HG03469 (cell line): Measurements from ENCODE around the gene STARD9.
A peak's percentile ranks its signal among the peaks of the same experiment; 100 is the strongest.
"Not testable (repeated sequence)": the region's sequence is repeated elsewhere in the genome, so short reads cannot be mapped to it uniquely, and the experiment has no call there.

Experiments used
- ATAC-seq: cut with Tn5 transposase; IDR thresholded peaks from one replicate; pipeline ENCODE4 v1.9.1; 2021; ENCODE audit warnings: mild to moderate bottlenecking, moderate library complexity, moderate number of reproducible peaks; ENCODE audit not compliant: unreplicated experiment

Gene STARD9

DNA sequence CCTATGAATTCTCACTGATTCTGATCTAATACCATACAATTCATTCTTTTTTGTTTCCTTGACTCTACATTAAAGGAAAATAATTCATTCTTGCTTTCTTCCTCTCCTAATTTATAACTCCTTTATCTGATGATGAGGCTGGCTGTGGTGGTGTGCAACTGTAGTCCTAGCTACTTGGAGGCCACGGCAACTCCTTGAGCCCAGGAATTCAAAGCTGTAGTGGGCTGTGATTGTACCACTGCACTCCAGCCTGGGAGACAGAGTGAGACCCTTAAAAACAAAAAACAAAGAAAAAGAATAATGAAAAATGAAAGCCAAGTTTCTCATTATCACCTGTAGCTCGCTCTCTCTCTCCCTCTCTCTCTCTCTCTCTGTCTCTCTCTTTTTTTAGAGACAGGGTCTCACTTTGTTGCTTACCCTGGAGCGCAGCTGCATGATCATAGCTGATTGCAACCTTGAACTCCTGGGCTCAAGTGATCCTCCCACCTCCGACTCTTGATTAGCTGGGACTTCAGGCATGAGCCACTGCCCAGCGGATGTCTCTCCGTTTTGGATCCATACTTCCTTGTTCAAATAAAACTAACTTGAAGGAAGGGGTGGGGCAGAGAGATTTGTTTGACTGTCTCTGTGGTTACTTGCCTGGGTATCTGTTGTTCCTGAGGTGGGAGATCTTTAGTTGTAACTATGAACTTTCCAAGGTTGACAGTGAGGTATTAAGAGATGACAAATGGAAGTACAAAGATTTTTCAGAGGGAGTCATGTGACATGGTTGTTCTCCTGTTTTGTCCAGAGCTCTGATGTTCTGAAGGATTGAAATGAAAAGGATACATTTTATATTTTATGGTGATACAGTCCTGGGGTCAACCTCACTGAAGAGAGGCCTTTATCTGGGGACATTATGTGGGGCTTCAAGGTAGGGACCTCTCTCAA lies 46.9 kb downstream of the STARD9 start:
- no peak for ATAC-seq

DNA sequence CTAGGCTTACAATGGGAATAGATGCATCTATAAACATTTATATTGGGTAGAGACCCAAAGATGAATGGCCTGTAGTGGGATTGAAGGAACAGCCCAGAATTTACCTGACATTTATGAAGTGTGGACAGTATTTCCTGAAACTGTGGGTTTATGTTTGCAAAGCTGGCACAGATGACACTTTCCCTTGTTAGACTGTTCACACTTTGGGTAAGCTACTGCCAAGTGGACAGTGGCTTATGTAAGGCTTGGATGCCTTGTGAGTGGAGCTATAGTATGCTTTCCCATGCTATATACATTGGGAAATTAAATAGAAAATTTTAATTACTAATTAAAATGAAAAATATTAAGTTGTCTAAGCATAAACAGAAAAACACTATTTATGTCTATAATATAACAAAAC lies 48.5 kb downstream of the STARD9 start:
- no peak for ATAC-seq

DNA sequence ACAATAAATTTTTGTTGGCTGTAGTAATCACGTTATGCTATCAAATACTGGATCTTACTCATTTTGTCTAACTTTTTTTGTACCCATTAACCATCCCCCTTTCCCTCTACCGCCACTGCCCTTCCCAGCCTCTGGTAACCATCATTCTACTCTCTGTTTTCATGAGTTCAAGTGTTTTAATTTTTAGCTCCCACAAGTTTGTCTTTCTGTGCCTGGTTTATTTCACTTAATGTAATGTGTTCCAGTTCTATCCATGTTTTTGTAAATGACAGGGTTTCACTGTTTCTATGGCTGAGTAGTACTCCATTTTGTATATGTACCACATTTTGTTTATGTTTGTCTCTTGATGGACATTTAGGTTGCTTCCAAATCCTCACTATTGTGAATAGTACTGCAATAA lies 52.1 kb downstream of the STARD9 start:
- ATAC-seq = no peak

DNA sequence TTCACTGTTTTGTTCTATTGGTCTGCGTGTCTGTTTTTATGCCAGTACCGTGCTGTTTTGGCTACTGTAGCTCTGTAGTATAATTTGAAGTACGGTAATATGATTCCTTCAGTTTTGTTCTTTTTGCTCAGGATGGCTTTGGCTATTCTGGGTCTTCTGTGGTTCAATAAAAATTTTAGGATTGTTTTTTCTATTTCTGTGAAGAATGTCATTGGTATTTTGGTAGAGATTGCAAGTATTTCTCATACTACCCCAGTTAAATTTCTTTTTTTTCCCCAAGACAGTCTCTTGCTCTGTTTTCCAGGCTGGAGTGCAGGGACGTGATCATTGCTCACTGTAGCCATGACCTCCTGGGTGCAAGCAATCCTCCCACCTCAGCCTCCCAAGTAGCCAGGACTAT lies 53.4 kb downstream of the STARD9 start:
- no peak for ATAC-seq

DNA sequence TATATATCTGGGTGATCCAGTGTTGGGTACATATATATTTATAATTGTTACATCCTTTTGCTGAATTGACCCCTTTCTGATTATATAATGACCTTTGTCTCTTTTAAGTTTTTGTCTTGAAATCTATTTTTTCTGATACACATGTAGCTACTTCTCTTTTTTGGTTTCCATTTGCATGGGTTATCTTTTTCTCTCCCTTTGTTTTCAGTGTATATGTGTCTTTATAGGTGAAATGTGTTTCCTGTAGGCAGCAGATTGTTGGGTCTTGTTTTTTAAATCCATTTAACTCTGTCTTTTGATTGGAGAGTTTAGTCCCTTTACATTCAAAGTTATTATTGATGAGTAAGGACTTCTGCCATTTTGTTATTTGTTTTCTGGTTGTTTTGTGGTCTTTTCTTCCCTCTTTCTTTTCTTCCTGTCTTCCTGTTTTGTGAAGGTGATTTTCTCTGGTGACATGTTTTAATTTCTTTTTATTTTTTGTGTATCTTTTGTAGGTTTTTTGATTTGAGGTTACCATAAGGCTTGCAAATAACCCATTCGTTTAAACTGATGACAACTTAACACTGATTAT lies 56.8 kb downstream of the STARD9 start:
- ATAC-seq = no peak

DNA sequence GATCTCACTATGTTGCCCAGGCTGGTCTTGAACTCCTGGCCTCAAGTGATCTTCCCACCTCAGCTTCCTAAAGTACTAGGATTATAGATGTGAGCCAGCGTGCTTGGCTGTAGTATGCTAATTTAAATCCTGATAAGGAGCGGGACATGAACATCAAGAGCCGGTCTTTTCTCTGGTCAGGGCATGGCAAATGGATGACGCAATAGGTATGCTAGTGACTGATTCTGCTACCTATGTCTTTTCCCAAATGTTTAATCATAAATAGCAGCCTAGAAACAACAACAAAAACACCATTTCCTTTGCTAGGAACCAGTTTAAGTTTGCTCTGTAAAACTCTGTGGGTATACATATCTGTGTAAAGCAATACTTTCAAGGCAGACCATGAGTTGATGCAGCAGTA lies 64.7 kb downstream of the STARD9 start:
- ATAC-seq = no peak

DNA sequence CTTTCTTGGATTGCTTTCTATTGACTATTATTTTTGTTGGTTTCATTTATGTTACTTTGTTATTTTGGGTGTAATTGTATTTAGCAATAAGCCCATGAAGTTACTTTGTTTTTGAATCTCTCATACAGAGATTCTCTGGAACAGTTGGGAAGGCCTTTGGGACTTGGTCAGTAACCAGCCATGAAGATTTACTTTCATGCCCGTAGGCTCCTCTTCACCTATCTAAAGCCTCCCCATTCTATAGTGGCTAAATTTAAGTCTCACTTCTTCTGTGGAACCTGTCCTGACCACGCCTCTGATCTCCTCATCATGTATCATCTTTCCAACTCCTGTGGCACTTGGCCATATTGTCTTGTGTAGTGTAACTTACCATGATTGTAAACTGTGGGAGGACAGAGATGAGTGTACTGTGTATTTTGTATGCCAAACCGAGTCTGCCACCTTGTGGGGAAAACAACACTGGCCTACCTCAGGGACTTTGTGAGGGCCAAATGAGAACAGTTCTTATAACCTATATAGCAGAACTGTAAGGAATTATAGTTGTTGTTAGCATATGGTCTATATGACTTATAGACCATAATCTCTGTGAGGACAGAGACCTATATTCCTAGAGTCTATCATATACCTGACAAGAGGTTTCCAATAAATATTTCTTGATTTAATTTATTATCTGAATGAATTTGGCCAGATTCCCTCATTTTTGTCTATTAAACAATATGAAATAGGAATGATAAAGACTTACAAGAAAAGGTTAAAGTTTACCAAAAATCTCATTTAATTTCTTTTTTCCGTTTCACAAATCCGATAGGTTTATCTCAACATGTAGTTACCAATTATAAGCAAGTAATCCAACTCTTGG lies 75.0 kb downstream of the STARD9 start:
- peak; percentile 64 for ATAC-seq

DNA sequence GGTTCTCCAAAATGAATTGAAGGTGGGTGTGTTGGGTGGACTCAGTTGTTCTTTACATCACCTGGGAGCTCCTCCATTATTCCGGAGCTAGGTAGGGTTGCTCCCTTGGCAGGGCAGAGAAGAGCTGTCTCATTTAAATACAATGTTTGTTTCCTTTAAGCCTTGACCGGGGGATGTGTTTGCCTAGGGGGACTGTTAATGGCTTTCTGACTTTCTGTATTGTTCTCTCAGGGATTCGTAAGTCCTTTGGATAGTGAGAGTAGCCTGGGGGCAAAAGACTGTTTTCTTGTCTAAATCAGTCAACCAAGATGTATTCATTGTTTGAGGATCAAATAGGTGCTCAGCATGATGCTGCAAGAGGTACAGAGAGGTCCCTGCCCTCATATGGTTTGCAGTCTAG lies 90.4 kb downstream of the STARD9 start:
- ATAC-seq = no peak

DNA sequence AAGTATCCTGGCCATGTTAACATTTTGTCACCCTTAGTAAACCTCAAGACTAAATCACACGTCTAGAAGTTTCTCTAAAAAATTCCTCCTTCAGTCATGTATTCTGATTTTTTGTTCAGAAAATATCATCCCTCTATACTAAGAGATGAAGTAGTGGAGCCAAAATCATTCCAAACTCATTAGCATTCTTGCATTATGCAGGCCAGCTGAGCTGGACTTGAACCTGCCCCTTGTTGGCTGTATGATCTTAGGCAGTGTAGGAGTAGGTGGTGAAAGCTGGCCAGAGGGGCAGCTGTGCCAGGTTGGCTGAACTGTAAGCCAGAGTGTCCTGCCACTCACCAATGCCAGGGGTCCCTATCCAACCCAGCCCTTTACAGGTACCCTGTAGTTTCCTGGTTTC lies 92.4 kb downstream of the STARD9 start:
- no peak for ATAC-seq

DNA sequence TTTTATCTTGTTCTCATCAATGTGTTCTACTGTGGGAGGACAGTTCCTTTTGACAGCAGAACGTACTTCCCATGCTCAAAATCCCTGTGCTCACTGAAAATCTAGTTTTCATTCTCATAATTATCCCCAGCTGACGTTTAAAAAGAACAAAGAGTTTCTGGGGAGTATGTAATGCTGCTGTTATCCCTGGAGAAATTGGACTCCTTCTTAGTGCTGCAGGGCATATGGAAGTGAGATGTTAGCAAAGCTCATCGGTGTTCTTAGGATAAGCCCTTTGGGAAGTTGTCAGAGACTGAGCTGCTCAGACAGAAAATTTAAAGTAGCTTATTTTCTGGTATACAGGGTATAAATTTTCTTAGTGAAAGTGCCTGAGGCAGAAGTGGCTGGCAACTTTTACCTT lies 95.0 kb downstream of the STARD9 start:
- no peak for ATAC-seq

DNA sequence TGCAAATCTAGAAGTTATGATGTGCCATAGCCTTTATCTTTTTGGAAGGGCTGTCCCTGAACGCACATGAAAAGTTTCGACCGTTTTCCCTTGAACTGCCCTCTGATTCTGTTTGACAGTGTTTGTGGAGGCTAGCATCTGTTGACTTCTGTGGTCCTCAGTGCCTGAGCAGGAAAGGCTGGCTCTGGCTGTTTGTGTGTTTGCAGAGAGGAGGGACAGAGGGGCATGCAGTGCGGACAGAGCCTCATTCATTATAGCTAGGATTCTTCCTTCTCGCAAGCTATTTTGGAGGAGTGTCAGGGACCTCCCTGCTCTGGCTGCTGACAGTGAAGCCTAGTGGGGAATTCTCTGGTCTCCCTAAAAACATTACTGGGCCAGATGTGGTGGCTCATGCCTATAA lies 97.0 kb downstream of the STARD9 start:
- no peak for ATAC-seq

DNA sequence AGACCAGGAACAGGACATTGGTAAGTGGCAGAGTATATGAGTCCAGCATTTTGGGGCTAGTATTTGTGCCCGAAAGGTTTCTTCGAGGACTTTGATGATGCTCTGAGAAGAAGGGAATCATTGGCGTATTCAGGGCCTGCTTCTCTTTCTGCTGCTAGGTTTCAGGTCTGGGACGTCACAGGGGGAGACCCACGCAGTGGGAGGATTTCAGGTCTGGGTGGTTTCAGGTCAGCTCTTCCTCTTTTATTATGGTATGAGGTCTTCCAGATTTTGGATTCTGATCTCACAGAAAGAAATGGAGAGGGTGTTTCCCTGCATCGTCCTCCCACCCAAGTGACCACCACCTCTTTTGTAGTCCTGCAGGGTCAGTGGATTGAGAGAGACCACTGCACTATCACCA lies 99.1 kb downstream of the STARD9 start:
- ATAC-seq = no peak

DNA sequence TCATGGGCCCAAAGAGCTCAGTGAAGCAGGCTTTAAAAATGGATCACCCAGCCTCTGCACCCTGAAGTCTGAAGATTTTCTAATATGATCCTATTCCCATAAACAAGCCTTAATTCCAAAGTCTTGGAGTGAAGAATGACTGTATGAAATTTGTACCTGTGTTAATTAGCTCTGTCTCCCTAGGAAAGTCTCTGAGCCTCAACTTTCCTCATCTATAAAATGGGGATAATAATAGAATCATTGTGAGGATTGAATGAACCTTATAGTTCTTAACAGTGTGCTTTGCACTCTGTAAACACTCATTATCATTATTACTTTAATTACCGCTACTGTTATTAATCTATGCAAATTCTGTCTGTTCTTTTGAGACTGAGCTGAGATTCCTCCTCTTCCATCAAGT lies 99.6 kb downstream of the STARD9 start:
- no peak for ATAC-seq

DNA sequence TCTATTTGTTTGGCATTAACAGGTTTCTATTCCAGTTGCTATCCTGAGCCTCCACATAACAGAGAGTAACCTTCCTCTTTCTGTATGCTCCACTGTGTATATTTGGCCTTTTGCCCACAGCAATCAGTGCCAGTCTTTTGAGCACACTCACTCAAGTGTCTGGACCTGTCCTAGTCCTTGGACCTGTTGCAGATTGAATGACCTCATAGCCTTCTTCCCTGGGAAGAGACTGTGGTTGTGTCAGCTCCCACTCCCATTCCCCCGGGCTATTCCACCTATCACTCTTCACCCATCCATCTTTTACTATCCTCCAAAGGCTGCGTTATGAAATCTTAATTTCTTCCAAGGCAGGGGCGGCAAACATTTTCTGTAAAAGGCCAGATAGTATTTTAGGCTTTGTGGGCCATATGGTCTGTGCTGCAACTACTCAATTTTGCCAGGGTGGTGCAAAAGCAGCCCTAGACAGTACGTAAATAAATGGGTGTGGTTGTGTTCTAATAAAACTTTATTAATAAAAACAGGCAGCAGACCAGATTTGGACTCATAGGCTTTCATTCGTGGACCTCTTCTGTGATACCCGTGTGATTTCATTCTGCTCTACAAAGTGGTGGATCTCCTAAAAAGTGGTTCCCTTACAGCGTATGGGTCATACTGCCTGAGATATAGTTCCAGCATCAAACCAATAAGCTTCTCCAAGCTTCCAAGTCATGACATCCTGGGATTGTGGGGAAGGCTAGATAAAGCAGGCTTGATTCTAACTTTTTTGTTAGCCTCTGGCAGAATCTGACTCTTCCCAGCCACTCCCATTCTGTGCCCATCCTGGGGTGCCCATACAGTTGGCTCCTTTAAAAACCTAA lies 104.1 kb downstream of the STARD9 start:
- no peak for ATAC-seq

DNA sequence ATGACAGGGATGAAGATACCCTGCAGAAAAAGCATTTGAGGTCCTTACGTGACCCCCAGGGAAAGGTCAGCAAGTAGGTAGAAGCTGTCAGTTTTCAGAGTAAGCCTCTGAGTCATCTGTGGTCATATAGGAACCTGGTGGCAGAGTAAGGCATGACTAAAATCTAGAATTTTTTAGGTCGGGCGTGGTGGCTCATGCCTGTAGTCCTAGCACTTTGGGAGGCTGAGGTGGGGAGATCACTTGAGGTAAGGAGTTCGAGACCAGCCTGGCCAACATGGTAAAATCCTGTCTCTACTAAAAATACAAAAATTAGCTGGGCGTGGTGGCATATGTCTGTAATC lies 104.7 kb downstream of the STARD9 start:
- not testable (repeated sequence) for ATAC-seq

DNA sequence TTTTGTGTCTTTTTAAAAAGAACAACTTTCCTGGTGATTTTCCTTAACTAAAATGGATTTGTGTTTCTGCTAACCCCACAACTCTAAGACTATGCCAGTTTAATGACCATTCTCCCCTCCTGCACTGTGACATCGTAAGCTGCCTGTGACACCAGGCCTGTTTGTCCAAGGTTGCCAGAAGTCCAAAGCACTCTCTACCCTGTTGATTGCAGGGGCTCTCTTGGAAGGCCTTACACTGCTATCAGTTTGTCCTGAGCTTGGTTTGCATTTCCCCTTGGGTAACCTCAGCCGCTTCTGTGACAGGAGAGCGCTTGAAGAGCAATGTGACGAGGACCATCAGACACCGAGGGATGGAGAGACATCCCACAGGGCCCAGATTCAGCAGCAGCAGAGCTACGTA lies 105.7 kb downstream of the STARD9 start:
- no peak for ATAC-seq

DNA sequence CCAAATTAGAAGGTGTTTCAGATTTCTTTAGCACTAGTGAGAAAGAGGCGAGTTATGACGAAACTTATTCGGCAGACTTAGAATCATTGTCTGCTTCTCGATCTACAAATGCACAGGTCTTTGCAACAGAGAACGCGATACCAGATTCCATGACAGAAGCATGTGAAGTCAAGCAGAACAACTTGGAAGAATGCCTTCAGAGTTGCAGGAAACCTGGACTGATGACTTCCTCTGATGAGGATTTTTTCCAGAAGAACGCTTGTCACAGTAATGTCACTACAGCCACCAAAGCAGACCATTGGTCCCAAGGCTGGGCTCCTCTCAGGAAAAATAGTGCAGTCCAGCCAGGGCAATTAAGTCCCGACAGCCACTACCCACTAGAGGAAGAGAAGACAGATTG lies 110.9 kb downstream of the STARD9 start:
- ATAC-seq = no peak

DNA sequence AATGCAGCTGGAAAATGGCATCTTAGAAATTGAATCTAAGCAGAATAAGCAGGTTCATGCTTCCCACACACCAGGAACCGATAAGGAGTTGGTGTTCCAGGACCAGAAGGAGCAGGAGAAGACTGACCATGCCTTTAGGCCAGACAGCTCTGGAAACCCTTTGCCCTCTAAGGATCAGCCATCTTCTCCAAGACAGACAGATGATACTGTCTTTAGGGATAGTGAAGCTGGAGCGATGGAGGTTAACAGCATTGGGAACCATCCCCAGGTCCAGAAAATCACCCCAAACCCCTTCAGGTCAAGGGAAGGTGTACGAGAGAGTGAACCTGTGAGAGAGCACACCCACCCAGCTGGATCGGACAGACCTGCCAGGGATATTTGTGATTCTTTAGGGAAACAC lies 112.3 kb downstream of the STARD9 start:
- ATAC-seq = no peak

DNA sequence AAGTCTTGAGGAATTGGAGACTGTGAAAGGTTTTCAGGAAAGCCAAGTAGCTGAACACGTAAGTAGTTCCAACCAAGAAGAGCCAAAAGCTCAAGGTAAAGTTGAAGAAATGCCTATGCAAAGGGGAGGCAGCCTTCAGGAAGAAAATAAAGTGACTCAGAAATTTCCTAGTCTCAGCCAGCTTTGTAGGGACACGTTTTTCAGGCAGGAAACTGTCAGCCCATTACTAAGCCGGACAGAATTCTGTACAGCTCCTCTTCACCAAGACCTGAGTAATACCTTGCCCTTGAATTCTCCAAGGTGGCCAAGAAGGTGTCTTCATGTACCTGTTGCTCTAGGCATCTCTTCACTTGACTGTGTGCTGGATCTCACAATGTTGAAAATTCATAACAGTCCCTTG lies 112.9 kb downstream of the STARD9 start:
- no peak for ATAC-seq

DNA sequence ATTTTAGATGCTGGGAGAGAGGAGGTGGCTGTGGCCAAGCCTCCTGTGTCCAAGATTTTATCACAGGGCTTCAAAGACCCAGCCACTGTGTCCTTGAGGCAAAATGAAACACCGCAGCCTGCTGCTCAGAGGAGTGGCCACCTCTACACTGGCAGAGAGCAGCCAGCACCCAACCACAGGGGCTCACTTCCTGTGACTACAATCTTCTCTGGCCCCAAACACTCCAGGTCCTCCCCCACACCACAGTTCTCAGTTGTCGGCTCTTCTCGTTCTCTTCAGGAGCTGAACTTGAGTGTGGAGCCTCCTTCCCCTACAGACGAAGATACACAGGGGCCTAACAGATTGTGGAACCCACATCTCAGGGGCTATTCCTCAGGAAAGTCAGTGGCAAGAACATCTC lies 115.9 kb downstream of the STARD9 start:
- no peak for ATAC-seq

DNA sequence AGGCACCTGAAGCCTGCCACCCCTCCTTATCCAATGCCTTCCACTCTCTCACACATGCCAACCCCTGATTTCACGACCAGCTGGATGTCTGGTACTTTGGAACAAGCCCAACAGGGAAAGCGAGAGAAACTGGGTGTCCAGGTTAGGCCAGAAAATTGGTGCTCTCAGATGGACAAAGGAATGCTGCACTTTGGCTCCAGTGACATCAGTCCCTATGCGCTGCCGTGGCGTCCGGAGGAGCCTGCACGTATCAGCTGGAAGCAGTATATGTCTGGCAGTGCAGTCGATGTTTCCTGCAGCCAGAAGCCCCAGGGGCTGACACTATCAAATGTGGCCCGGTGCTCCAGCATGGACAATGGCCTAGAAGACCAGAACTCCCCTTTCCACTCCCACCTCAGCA lies 116.4 kb downstream of the STARD9 start:
- ATAC-seq = no peak
